HK-2 (cell line): ENCODE results near the gene DIAPH1.

ENCODE experiments used
- DNase-seq: peaks from one replicate; pipeline ENCODE4 v3.0.0-alpha.2; 2018; ENCODE audit not compliant: unreplicated experiment

The DIAPH1 gene

GRCh38 chr5:141484310-141484640, 134.5 kb downstream of the DIAPH1 start:
- DNase-seq, result no peak

GRCh38 chr5:141483902-141484301, 134.9 kb downstream of the DIAPH1 start:
- DNase-seq, result no peak

GRCh38 chr5:141479776-141480175, 139.0 kb downstream of the DIAPH1 start:
- DNase-seq, result no peak

GRCh38 chr5:141478321-141478945, 140.4 kb downstream of the DIAPH1 start:
- DNase-seq, result no peak

- DNase-seq, result no peak
Observed at GRCh38 chr5:141477815-141478214, 141.0 kb downstream of the DIAPH1 start.

GRCh38 chr5:141477044-141477575, 141.7 kb downstream of the DIAPH1 start:
- no peak for DNase-seq

GRCh38 chr5:141476132-141476911, 142.5 kb downstream of the DIAPH1 start:
- peak; percentile 33 for DNase-seq

GRCh38 chr5:141475625-141476131, 143.1 kb downstream of the DIAPH1 start, which contains the start of gene PCDHGC3:
Gene PCDHGC3, plus strand, starts transcription at chr5:141475966. Its CDS starts 151 bp downstream, at chr5:141476117.
- DNase-seq, result peak; percentile 86

GRCh38 chr5:141465351-141465750, 153.4 kb downstream of the DIAPH1 start:
- no peak for DNase-seq
